CD14-positive monocyte (primary cell): ENCODE data around the gene AFF3. TPM values are rescaled to one million over a fixed set of nuclear protein-coding genes. Genes with fewer than 3 reads are reported as not detected.

ENCODE experiments used
- DNase-seq, 3 donors: peaks; one replicate each; pipeline ENCODE4 v3.0.0-alpha.2; 2011 to 2022
- H2AFZ ChIP-seq: 2 replicates; pipeline ENCODE4 v1.6.0; 2012; ENCODE audit warnings: mild to moderate bottlenecking, low read depth, low read length, inconsistent platforms; ENCODE audit not compliant: insufficient read depth, poor library complexity, severe bottlenecking
- H3K27ac ChIP-seq, 2 donors: 1 replicate in 1 of 2; 2 replicates in 1 of 2; pipeline ENCODE4 v1.5.1; 2012 to 2013; ENCODE audit warnings: low read length in 2 of 2, control low read depth in 1 of 2, inconsistent platforms in 1 of 2, low read depth in 1 of 2, mild to moderate bottlenecking in 1 of 2
- H3K27me3 ChIP-seq, 2 donors: one replicate each; pipeline versions ENCODE4 v1.6.0 to v1.6.1; 2011 to 2013; ENCODE audit warnings: low read length in 2 of 2; ENCODE audit not compliant: control insufficient read depth in 2 of 2, insufficient read depth in 2 of 2
- H3K36me3 ChIP-seq, 2 donors: replicated peaks in 1 of 2; 1 replicate in 1 of 2; 2 replicates in 1 of 2; pipeline versions ENCODE4 v1.5.1 to v1.6.1; 2012 to 2013; ENCODE audit warnings: low read length in 2 of 2, control low read depth in 1 of 2, inconsistent platforms in 1 of 2, mild to moderate bottlenecking in 1 of 2; ENCODE audit not compliant: insufficient read depth in 2 of 2, control insufficient read depth in 1 of 2
- H3K4me1 ChIP-seq, 2 donors: 1 replicate in 1 of 2; 2 replicates in 1 of 2; pipeline versions ENCODE4 v1.5.1 to v1.6.1; 2012 to 2013; ENCODE audit warnings: low read length in 2 of 2, control low read depth in 1 of 2, inconsistent platforms in 1 of 2, mild to moderate bottlenecking in 1 of 2, moderate library complexity in 1 of 2; ENCODE audit not compliant: insufficient read depth in 2 of 2, control insufficient read depth in 1 of 2
- H3K4me2 ChIP-seq: replicated peaks from 2 replicates; pipeline ENCODE3; 2012; ENCODE audit warnings: low read length, moderate library complexity, mild to moderate bottlenecking; ENCODE audit not compliant: poor library complexity, severe bottlenecking; ENCODE audit errors: extremely low read depth
- H3K4me3 ChIP-seq, 3 experiments: fragments of 200-600 bp in 1 of 3; sonication (generic) in 1 of 3; replicated peaks in 1 of 3; 1 replicate in 2 of 3; 2 replicates in 1 of 3; pipeline ENCODE4 v1.5.1; 2011 to 2013; ENCODE audit warnings: low read length in 3 of 3, mild to moderate bottlenecking in 3 of 3, control low read depth in 2 of 3, low read depth in 2 of 3, inconsistent platforms in 1 of 3, moderate library complexity in 1 of 3
- H3K79me2 ChIP-seq: 2 replicates; pipeline ENCODE4 v1.6.0; 2012; ENCODE audit warnings: mild to moderate bottlenecking, control low read depth, inconsistent platforms, low read length, moderate library complexity; ENCODE audit not compliant: insufficient read depth
- H3K9ac ChIP-seq: 2 replicates; pipeline ENCODE4 v1.6.0; 2017; ENCODE audit warnings: low read length, mild to moderate bottlenecking; ENCODE audit not compliant: insufficient read depth, poor library complexity, severe bottlenecking
- H3K9me3 ChIP-seq, 2 donors: replicated peaks in 1 of 2; 1 replicate in 1 of 2; 2 replicates in 1 of 2; pipeline versions ENCODE4 v1.5.1 to v1.6.1; 2012 to 2013; ENCODE audit warnings: low read length in 2 of 2, control low read depth in 1 of 2; ENCODE audit not compliant: control insufficient read depth in 1 of 2, insufficient read depth in 1 of 2
- H4K20me1 ChIP-seq: 2 replicates; pipeline ENCODE4 v1.6.0; 2012; ENCODE audit warnings: mild to moderate bottlenecking, low read length, control low read depth, moderate library complexity; ENCODE audit not compliant: insufficient read depth
- H3K27ac Mint-ChIP-seq, 7 donors: one replicate each; pipeline ENCODE4 v1.8.0; 2020; ENCODE audit warnings: mild to moderate bottlenecking in 7 of 7, mixed read lengths in 7 of 7, moderate library complexity in 6 of 7, inconsistent platforms in 2 of 7
- H3K27me3 Mint-ChIP-seq, 3 donors: one replicate each; pipeline ENCODE4 v1.8.0; 2021 to 2022; ENCODE audit warnings: low read depth in 3 of 3, mild to moderate bottlenecking in 3 of 3, mixed read lengths in 3 of 3, moderate library complexity in 3 of 3, inconsistent platforms in 1 of 3
- H3K36me3 Mint-ChIP-seq, 2 donors: one replicate each; pipeline ENCODE4 v1.8.0; 2020; ENCODE audit warnings: mixed read lengths in 2 of 2, inconsistent platforms in 1 of 2, mild to moderate bottlenecking in 1 of 2
- H3K4me1 Mint-ChIP-seq: one replicate; pipeline ENCODE4 v1.8.0; 2020; ENCODE audit warnings: mild to moderate bottlenecking, mixed read lengths
- H3K4me3 Mint-ChIP-seq, 2 donors: one replicate each; pipeline ENCODE4 v1.8.0; 2020; ENCODE audit warnings: mild to moderate bottlenecking in 2 of 2, mixed read lengths in 2 of 2, moderate library complexity in 1 of 2
- H3K9me3 Mint-ChIP-seq, 7 donors: one replicate each; pipeline ENCODE4 v1.8.0; 2020 to 2022; ENCODE audit warnings: mixed read lengths in 7 of 7, mild to moderate bottlenecking in 6 of 7, moderate library complexity in 6 of 7, inconsistent platforms in 2 of 7
- CTCF ChIP-seq: fragments of 200-600 bp; IDR thresholded peaks from one replicate; pipeline ENCODE4 v1.8.0; 2022; ENCODE audit warnings: antibody characterized with exemption, mild to moderate bottlenecking
- WGBS: methylation state at CpG from one replicate; pipeline ENCODE4 v1.1.5; 2013; ENCODE audit warnings: missing lambda C conversion rate; ENCODE audit not compliant: insufficient coverage; 5-methylcytosine and 5-hydroxymethylcytosine counted together
- intact Hi-C, 2 donors: fragments of 100-400 bp; cut with micrococcal nuclease; formaldehyde crosslinking; loops; one replicate each; pipeline versions ENCODE4 v1.15.0 to v1.15.1; 2023
- polyA plus RNA-seq, 3 donors: library from polyadenylated mRNA; depleted of rRNA in 1 of 3; unstranded in 2 of 3; stranded (reverse) in 1 of 3; fragments of 300-500 nt in 2 of 3; fragments of >200 nt in 1 of 3; fragmentation: Illumina TruSeq in 2 of 3; gene quantifications; 1 replicate in 2 of 3; 2 replicates in 1 of 3; pipeline ENCODE4 v1.2.3, GENCODE V29; 2012 to 2021

The AFF3 gene
- polyA plus RNA-seq, 3 donors = 0.17 to 4.1 (median 0.49) TPM

GRCh38 chr2:99641999-99642398 lies 500.4 kb downstream of the AFF3 start:
- Histone ChIP-seq H3K36me3 (no peaks in the 10 kb centered on the region), H3K27me3 (no peaks in the 10 kb centered on the region), H3K9ac (no peak overlapping the region), H3K9me3 (no peaks in the 10 kb centered on the region), H3K4me2 (no peak overlapping the region), H3K4me3 (no peak overlapping the region), H3K79me2 (no peaks in the 10 kb centered on the region), H3K4me1 (no peaks in the 10 kb centered on the region), H2AFZ (no peak overlapping the region), H4K20me1 (no peaks in the 10 kb centered on the region), H3K27ac (no peak overlapping the region)
- Mint-ChIP-seq H3K27me3 (no peaks in the 10 kb centered on the region), H3K4me1 (no peaks in the 10 kb centered on the region), H3K4me3 (no peak overlapping the region), H3K9me3 (peaks cover 0 to 2% (median 0%) of the 10 kb centered on the region in 7 donors), H3K36me3 (peaks cover 3 to 9% of the 10 kb centered on the region in 2 donors), H3K27ac (no peak overlapping the region)
- no peak for TF ChIP-seq CTCF
- no CpG with 5 or more reads among the region's 4 CpGs for WGBS
- DNase-seq = no peak
- intact Hi-C loops = no loop called here

GRCh38 chr2:99640635-99641151 lies 501.7 kb downstream of the AFF3 start:
- TF ChIP-seq CTCF = no peak
- no peaks in the 10 kb centered on the region for H3K4me1 ChIP-seq
- no peaks in the 10 kb centered on the region for H3K36me3 ChIP-seq
- H3K27me3 ChIP-seq = no peaks in the 10 kb centered on the region
- H3K36me3 Mint-ChIP-seq = peaks cover 0 to 10% of the 10 kb centered on the region in 2 donors
- H3K27me3 Mint-ChIP-seq = no peaks in the 10 kb centered on the region
- 79% methylated on average over 4 of the region's 5 CpGs for WGBS
- no peaks in the 10 kb centered on the region for H3K4me1 Mint-ChIP-seq
- no peak overlapping the region for H3K4me3 Mint-ChIP-seq
- H4K20me1 ChIP-seq = no peaks in the 10 kb centered on the region
- H3K27ac Mint-ChIP-seq = peak overlapping the region in 1 of 7 donors; percentile 20
- peaks cover 0 to 5% (median 0%) of the 10 kb centered on the region in 7 donors for H3K9me3 Mint-ChIP-seq
- DNase-seq = no peak
- no peaks in the 10 kb centered on the region for H3K79me2 ChIP-seq
- H3K4me2 ChIP-seq = no peak overlapping the region
- no peak overlapping the region for H3K27ac ChIP-seq
- H3K4me3 ChIP-seq = no peak overlapping the region
- H3K9ac ChIP-seq = no peak overlapping the region
- H3K9me3 ChIP-seq = no peaks in the 10 kb centered on the region
- intact Hi-C loops = no loop called here
- no peak overlapping the region for H2AFZ ChIP-seq
